Testis (tissue), 3 donors: ENCODE measurements around the gene ELANE. TPM values are rescaled to one million over a fixed set of nuclear protein-coding genes. Genes with fewer than 3 reads are reported as not detected.

Experiments used
- DNase-seq: peaks from one replicate; pipeline ENCODE4 v3.0.0-alpha.2; 2019
- H3K27ac ChIP-seq, 2 donors: fragments of 200-600 bp; sonication (generic); one replicate each; pipeline ENCODE4 v1.5.1; 2019
- H3K27me3 ChIP-seq: fragments of 200-600 bp; sonication (generic); one replicate; pipeline ENCODE4 v1.5.1; 2019
- H3K36me3 ChIP-seq: fragments of 200-600 bp; sonication (generic); one replicate; pipeline ENCODE4 v1.5.1; 2017; ENCODE audit warnings: low read depth; ENCODE audit errors: missing control alignments
- H3K4me1 ChIP-seq: fragments of 200-600 bp; sonication (generic); one replicate; pipeline ENCODE4 v1.5.1; 2019
- H3K4me3 ChIP-seq, 2 donors: fragments of 200-600 bp; sonication (generic); one replicate each; pipeline ENCODE4 v1.5.1; 2017 to 2019
- H3K9me3 ChIP-seq: fragments of 200-600 bp; sonication (generic); one replicate; pipeline ENCODE4 v1.5.1; 2017
- POLR2A ChIP-seq: fragments of 450-650 bp; IDR thresholded peaks from one replicate; pipeline ENCODE4 v1.6.1; 2017; ENCODE audit warnings: antibody characterized with exemption, mild to moderate bottlenecking, moderate library complexity
- WGBS, 2 donors: methylation state at CpG; one replicate each; pipeline ENCODE4 v1.1.5; 2018; 5-methylcytosine and 5-hydroxymethylcytosine counted together
- intact Hi-C: fragments of 100-400 bp; cut with DNase I; formaldehyde crosslinking; loops from one replicate; pipeline ENCODE4 v1.15.1; 2023; ENCODE audit warnings: low total_unique reads
- polyA plus RNA-seq: library from polyadenylated mRNA; stranded (reverse); fragments of 350-450 nt; fragmentation: Illumina TruSeq; extraction: RNeasy Lipid Tissue Mini Kit (QIAGEN cat#74804); gene quantifications from one replicate; pipeline ENCODE4 v1.2.3, GENCODE V29; 2014; ENCODE audit warnings: low read depth, low replicate concordance; ENCODE audit not compliant: insufficient read depth
- total RNA-seq, 2 donors: library from RNA; depleted of rRNA; stranded (reverse); fragments of >200 nt; gene quantifications; one replicate each; pipeline ENCODE4 v1.2.3, GENCODE V29; 2016
- TF ChIP-seq, protein P1 (sequence below), 3 experiments: fragments of 450-650 bp in 2 of 3; fragments of 200-600 bp in 1 of 3; sonication (generic) in 1 of 3; IDR thresholded peaks; one replicate each; pipeline ENCODE4 v1.5.1; 2016 to 2019; ENCODE audit warnings: antibody characterized with exemption in 3 of 3, mild to moderate bottlenecking in 2 of 3, moderate library complexity in 1 of 3

The ELANE gene
- total and polyA plus RNA-seq, 3 donors from 2014 or later: 0.50 to 0.74 TPM; not detected in 1

DNA sequence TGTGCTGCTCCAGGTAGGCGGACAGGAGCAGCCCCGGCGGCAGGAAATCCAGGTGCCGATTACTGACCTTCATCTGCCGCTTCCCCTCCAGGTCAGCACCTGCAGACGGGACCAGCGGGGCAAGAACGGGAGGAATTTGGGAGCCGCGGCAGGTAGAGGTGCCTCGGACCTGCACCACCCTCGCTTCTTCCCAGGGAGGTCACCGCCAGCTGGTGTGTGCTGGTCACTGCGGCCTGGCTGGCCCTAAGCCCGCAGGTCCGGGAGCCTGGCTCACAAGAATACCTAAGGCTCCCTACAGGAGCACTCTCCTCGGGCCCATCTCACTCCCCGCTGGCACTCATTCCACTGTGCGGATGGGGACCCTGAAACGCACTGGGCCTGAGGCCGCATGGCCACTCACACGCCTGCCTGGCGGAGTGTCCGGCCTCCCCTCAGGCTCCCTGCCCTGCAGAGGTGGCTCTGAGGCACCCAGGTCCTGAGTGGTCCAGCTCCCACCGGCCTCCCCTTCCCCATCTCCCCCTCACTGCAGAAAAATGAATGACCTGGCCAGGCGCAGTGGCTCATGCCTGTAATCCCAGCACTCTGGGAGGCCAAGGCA lies 45.4 kb downstream of the ELANE start:
- H3K4me1 ChIP-seq: no peaks in the 10 kb centered on the region
- no peaks in the 10 kb centered on the region for H3K27me3 ChIP-seq
- H3K36me3 ChIP-seq: no peaks in the 10 kb centered on the region
- WGBS, 2 donors: 92 to 93% methylated on average over 22 to 25 of the region's 26 CpGs
- TF ChIP-seq, protein P1, sequence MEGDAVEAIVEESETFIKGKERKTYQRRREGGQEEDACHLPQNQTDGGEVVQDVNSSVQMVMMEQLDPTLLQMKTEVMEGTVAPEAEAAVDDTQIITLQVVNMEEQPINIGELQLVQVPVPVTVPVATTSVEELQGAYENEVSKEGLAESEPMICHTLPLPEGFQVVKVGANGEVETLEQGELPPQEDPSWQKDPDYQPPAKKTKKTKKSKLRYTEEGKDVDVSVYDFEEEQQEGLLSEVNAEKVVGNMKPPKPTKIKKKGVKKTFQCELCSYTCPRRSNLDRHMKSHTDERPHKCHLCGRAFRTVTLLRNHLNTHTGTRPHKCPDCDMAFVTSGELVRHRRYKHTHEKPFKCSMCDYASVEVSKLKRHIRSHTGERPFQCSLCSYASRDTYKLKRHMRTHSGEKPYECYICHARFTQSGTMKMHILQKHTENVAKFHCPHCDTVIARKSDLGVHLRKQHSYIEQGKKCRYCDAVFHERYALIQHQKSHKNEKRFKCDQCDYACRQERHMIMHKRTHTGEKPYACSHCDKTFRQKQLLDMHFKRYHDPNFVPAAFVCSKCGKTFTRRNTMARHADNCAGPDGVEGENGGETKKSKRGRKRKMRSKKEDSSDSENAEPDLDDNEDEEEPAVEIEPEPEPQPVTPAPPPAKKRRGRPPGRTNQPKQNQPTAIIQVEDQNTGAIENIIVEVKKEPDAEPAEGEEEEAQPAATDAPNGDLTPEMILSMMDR (IDR thresholded peaks at IDR 0.05): no peak
- H3K27ac ChIP-seq: no peak overlapping the region
- intact Hi-C loops: no loop called here
- no peak for DNase-seq
- no peak overlapping the region for H3K4me3 ChIP-seq
- no peaks in the 10 kb centered on the region for H3K9me3 ChIP-seq

DNA sequence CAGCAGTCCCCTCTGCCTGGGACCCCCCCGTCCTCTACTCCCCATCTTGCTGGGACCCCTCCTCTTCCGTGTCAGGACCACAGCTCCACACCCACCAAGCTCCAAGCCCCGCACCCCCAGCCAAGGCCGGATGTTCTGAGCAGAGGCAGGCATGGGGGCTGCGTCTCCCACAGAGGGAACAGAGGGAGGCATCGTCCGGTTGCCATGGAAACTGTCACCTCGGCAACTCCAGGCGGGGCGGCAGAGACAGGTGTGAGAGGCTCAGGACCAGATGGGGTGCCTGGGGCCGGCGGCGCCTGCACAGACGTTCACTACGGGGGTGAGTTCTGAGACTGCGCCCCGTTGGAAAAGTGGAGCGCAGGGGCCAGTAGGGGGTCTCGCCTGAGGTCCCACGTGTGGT lies 46.6 kb downstream of the ELANE start:
- 73 to 75% methylated on average over 20 of the region's 20 CpGs for WGBS, 2 donors
- peak; percentile 62 for DNase-seq
- intact Hi-C loops: no loop called here

DNA sequence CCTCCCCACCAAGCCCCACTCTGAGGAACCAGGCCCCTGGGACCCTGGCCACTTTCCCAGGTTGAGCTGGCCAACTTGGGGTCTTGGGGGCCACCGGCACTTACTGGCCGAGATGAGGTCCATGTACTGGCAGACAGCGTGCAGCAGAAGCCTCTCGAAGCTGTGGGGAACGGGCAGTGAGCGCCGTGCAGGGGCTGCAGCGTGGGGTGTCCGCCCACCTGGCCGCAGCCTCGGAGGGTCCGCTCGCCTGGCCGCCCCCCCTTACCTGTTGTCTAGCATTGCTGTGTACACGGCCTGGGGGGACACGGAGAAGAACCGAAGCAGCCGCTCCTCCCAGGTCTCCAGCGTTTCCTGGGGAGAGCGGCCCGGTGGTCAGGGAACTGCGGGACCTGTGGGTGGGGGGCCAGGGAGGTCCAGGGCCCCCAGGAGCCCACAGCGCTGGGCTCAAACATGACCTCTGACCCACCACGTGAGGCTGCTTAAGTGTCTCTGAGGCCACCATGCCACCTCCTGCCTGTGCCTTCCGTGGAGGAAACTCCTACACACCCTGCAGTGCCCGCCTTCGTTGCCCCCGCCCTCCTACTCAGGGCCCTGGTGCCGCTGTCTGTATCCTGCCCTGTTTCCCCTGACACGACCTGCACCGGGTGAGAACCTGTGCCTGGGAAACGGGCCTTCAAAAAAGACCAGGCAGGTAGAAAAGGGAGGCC lies 47.4 kb downstream of the ELANE start:
- 85 to 88% methylated on average over 12 to 32 of the region's 32 CpGs for WGBS, 2 donors
- no peak for DNase-seq
- Histone ChIP-seq H3K27me3 (no peaks in the 10 kb centered on the region), H3K4me3 (no peak overlapping the region), H3K9me3 (no peaks in the 10 kb centered on the region), H3K27ac (no peak overlapping the region), H3K36me3 (no peaks in the 10 kb centered on the region), H3K4me1 (no peaks in the 10 kb centered on the region)
- no peak for TF ChIP-seq POLR2A
- TF ChIP-seq, protein P1 (IDR thresholded peaks at IDR 0.05): no peak
- intact Hi-C loops: no loop called here

More for the DNA sequence above, 46.6 kb downstream of the ELANE start:
- TF ChIP-seq, protein P1 (IDR thresholded peaks at IDR 0.05): no peak
- TF ChIP-seq POLR2A: no peak
- Histone ChIP-seq H3K9me3 (no peaks in the 10 kb centered on the region), H3K4me1 (no peaks in the 10 kb centered on the region), H3K27ac (no peak overlapping the region), H3K36me3 (no peaks in the 10 kb centered on the region), H3K27me3 (no peaks in the 10 kb centered on the region), H3K4me3 (no peak overlapping the region)

DNA sequence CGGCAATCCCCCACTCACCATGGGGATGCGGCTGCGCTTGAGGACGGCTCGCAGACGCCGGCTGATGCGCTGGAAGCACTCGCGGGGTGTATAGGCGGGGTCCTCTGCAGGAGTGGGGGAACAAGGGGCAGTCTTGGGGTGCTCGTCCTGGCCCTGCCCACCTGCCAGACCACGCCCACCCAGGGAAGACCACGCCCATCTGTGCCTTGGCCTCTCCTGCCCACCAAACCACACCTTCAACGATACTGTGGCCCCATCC lies 47.9 kb downstream of the ELANE start:
- no peak for DNase-seq
- intact Hi-C loops: no loop called here
- Histone ChIP-seq H3K4me3 (no peak overlapping the region), H3K27me3 (no peaks in the 10 kb centered on the region), H3K36me3 (no peaks in the 10 kb centered on the region), H3K27ac (no peak overlapping the region), H3K4me1 (no peaks in the 10 kb centered on the region), H3K9me3 (no peaks in the 10 kb centered on the region)
- no peak for TF ChIP-seq POLR2A
- TF ChIP-seq, protein P1 (IDR thresholded peaks at IDR 0.05): no peak
- WGBS, 2 donors: 86 to 89% methylated on average over 7 to 15 of the region's 15 CpGs
